ENCODE measurements around the gene SETD1B. TPM values are rescaled to one million over a fixed set of nuclear protein-coding genes. Genes with fewer than 3 reads are reported as not detected.
A peak's percentile ranks its signal among the peaks of the same experiment; 100 is the strongest.
"Not testable (repeated sequence)": the region's sequence is repeated elsewhere in the genome, so short reads cannot be mapped to it uniquely, and the experiment has no call there.

Gene SETD1B
- total RNA-seq, 1 donor from 2014 or later = 5.3 TPM

DNA sequence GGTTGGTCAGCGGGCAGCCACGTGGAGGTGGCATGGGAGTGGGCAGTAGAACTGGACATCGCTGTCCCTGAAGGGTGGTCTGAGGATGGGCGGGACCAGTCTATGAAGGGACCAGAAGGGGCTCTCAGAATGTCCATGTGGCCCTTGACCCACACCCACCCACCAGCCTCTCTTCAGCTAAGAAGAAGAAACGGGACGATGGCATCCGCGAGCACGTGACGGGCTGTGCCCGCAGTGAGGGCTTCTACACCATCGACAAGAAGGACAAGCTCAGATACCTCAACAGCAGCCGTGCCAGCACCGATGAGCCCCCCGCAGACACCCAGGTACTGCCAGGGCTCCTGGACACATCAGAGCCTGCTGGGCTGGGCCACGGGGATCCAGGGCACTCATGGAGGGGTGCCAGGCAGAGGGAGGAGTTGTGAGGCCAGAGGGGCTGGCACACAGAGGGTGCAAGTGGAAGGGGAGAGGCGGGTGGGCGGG is 21.3 kb downstream of the SETD1B start:
- DNase-seq = no peak

DNA sequence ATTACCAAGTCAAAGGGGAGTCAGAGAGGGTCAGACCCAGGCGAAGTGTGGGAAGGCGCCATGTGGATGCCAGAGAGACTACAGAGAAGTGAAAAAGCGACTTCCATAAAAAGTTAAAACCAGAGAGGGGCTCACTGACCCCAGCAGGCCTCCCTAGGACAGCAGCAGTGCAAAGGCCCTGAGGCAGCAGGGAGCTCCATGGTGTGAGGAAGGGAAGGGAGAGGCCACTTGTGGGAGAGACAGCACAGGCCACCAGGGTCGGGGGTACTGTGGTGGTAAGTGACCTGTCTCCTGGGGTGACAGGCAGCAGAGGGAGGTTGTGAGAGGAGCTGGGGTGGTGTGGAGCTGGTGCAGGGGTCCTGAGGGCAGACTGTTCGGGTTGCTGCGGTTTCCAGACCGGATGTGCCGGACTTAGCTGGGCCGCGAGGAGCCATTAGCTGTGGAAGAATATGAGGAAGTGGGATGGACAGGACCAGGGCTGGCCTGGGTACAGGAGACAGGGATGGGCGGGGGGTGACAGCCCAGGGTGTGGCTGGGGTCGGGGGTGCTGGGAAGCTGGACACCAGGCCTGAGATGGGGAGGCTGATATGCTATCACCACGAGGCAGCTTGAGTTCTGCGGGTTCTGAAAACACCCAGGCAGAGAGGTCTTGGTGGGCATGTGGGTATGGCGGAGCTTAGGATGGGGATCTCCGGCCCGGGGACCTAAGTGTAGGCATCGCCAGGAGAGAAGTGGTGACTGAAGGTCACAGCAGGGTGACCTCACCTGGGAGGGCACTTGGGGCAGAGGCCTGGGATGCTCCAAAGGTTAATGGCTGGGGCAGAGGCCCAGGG is 22.7 kb downstream of the SETD1B start:
- no peak for DNase-seq

DNA sequence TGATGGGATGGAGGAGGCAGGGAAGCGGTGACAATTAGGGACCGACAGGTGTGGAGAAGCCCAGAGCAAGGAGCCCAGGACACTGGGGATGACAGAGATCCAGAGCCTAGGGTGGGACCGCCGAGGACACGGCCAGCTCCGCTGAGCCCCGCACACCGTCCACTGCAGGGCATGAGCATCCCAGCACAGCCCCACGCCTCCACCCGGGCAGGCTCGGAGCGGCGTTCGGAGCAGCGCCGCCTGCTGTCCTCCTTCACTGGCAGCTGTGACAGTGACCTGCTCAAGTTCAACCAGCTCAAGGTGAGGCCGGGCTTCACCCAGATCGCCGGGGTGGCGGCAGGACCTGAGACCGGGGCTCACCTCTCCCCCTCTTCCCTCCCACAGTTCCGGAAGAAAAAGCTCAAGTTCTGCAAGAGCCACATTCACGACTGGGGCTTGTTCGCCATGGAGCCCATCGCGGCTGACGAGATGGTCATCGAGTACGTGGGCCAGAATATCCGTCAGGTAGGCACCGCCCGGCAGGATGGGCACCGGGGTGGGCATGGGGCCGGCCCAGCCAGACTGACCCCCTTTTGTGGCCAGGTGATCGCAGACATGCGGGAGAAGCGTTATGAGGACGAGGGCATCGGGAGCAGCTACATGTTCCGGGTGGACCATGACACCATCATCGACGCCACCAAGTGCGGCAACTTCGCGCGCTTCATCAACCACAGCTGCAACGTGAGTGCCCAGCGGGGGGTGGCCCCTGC is 23.7 kb downstream of the SETD1B start:
- DNase-seq = no peak

DNA sequence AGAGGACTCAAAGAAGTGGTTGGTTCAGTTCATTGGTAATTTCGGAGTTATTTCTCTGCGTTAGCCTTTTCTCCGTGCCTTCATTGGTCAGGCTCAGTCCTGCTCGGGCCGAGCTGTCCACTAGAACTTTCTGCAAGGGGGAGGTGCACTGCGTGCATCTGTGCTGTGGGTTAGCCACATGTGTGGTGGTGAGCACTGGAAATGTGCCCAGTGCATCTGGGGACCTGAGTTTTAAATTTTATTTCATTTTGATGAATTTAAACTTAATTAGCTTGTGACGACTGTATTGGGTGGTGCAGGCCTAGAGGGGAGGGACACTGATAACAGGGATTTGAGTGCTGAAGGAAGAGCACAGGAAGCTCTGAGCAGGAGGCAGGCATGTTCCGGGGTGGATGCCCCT is 24.5 kb downstream of the SETD1B start:
- DNase-seq = no peak

DNA sequence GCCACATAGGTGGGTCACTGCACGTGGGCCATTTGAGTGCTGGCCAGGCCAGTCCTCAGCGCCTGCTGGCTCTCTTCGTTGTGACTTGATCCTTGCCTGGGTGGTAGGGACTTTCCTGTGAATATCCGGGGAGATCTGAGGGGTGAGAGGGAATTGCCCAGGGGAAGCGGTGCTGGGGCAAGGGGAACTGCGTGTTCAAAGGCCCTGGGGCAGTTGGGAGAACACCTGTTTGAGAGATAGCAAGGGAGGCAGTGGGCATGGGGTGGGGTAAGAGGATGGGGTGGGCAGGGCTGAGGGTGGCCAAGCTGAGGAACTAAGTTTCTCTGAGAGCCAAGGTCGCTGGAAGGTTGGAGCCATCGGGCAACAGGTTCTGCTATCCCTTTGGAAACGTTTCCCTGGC is 25.0 kb downstream of the SETD1B start:
- no peak for DNase-seq

DNA sequence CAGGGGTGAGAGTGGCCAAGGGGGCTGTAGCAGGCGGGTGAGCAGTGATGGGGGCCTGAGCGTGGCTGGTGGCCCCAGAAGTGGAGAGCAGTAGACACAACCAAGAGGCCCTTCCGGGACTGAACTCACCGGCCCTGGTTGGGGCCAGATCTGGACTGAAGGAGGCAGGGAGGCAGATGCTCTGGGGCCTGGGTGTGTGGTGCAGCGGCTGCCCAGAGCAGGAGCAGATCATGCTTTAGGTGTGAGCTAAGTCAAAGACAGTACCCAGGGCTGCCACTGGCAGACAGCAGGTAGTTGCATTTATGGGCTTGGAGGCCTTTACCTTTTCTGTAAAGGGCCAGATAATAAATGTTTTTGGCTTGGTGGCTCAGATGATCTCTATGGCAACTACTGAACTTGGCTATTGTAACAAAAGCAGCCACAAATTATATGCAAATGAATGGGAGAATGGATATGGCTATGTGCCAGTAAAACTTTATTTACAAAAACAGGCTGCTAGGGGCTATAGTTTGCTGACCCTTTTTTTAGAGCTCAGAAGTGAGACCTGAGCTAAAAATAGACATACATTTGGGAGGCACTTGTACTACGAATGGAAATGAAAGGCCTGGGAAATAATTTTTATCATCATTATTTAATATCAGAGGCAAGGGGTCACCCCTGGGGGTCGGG is 25.6 kb downstream of the SETD1B start:
- DNase-seq = no peak

DNA sequence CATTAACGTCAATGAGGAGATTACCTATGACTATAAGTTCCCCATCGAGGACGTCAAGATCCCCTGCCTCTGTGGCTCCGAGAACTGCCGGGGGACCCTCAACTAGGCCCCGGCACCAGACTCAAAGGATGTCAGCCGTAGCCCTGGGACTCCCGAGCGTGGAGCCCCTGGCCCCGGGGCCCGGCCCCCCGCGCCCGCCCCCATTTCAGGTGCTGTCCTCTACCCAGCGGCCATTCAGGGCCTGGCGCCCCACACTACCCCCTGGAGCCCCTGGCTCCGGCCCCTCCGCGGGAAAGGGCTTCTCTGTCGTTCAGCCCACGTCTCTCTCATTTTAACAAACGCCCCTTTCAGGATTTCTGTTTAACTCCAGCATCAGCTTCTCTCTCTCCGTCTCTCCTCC is 26.3 kb downstream of the SETD1B start:
- DNase-seq = no peak

DNA sequence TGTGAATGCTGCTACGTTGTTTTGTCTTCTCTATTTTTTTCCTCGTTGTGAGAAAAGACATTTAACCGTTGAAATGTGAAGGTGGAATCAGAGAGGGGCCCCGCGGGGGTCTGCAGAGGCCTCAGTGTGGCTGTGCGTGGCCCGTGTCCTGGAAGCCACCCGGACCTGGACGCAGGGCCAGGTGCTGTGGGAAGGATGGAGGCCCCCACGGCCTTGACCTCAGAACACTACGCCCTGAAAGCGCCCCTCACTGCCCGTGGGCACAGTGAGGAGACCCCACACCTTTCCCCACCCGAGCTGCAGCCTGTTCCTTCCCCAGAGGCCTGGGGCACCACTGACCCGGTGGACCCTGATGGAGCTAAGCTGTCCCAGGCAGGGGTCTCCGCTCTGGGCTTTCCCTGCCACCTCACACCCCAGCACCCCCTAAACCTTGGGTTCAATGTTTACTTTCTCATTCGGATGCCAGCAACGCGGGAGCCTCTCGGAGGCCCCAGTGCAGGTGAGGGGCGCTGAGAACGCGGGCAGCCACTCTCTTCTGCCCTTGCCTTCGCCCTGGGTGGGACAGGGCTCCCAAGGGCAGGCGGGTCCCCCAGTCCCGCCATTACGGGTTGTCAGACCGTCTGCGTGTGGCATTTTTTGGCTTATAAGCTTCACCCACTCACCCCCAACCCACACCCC is 26.9 kb downstream of the SETD1B start:
- DNase-seq = no peak

DNA sequence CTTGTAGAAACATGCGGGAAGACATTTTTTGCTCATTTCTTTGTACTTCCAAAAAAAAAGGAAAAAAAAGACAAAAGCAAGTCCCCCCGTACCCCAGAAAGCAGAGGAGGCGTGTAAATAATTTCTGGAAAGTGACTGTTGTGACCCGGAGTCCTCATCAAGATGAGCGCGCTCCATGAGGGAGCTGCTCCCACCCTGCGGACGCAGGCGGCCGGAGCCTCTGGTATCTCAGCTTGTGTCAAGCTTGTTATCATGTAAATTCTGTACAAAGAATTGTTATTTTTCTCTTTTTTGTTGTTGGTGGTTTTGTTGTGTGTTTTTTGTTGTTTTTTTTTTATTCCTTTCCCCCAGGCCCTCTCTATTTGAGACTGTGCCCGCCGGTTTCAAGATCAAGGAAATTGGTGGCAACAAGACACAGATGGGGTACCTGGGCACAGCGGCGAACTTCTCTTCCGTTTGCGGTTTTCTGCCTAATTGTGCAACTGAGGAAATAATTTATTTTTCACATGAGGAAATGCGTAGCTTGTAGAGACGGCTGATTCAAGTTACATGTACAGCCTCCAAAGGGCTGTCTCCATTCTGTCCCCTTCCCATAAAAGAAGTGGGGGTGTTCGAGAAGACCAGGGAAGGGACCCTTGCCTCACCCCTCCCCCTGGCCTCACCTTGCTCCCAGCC is 27.9 kb downstream of the SETD1B start:
- DNase-seq = no peak

DNA sequence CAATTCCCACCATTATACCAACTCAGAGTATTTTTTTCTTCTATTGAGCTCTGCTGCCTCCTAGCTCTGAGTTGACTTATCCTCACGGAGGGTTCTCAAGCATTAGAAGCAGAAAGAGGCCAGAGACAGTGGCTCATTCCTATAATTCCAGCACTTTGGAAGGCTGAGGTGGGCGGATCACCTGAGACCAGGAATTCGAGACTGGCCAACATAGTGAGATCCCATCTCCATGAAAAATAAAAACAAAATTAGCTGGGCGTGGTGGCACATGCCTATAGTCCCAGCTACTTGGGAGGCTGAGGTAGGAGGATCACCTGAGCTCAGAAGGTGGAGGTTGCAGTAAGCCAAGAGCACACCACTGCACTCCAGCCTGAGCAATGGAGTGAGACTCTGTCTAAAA is 33.9 kb downstream of the SETD1B start:
- DNase-seq = no peak

DNA sequence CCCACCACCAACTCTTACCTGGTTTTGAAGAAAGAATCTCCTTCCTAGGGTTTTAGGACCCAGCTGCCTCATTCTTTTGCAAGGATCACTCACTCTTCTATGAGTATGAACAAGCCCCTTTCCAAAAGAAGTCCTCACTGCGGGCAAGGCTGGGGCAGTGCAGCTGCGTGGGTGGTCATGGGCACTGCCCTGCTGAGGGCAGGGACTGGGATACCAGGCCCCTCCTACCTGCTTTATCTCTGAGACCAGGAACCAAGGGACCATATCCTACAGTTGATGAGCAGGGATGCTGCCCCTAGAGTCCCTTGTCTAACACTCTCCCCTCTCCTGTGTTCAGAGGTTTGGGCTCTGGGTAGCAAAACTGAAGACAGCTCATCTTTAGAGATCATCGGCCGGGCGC is 34.3 kb downstream of the SETD1B start:
- DNase-seq = no peak

DNA sequence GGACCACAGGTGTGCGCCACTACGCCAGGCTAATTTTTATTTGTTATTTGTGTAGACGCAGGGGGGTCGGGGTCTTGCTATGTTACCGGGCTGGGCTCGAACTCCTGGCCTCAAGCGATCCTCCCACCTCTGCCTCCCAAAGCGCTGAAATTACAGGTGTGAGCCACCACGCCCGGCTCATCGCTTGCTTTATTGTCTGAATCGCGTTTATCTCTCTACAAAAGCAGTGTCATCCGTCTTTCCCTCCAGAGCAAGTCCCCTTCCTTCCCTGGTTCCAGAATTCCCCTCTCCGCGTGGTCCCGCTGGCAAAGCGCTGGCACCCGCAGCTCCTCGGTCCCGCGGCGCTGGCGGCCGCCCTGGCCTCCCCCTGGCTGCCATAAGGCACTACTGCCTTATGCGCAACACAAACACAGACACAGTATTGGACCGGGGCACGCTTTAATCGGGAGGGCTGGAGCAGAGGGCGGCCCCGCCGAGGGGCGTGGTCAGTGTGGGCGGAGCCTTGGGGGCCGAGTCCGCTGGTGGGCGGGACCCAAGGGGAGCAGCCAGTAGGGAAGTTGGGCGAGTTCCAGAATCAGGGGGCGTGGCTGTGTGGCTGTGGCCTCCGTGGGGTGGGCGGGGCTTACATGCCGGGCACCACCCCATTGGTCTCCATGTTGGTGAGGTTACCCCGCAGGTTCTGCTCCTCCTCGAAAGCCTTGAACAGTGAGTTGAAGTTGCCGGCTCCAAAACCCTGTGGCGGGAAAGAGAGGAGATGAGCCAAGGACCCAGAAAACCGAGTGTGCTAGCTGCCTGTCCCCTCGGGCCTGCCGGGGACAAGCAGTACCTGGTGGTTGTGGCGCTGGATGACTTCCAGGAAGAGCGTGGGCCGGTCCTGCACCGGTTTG is 35.5 kb downstream of the SETD1B start:
- peak; percentile 92 for DNase-seq

DNA sequence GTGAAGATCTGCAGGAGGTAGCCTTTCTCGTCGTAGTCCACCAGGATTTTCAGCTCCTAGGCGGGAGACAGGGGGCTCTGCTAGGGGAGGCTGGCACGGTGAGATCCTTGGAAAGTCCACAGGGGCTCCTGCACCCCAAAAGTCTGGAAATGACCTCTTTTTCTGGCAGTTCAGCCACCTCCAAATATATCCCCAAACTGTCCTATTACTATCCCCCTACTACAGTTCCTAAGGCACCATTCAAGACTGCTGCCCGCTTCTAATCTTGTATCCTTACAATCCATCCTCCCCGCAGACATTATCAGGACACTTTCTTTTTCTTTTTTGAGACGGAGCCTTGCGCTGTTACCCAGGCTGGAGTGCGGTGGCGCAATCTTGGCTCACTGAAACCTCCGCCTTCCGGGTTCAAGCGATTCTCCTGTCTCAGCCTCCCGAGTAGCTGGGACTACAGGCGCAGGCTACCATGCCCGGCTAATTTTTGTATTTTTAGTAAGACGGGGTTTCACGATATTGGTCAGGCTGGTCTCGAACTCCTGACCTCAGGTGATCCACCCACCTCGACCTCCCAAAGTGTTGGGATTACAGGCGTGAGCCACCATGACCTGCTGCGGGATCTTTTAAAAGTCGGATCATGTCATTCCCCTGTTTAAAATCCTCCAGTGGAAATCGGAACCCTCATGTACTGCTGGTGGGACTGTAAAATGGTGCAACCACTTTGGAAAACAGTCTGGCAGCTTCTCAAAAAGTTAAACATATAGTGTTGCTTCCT is 36.4 kb downstream of the SETD1B start:
- DNase-seq = peak; percentile 9

DNA sequence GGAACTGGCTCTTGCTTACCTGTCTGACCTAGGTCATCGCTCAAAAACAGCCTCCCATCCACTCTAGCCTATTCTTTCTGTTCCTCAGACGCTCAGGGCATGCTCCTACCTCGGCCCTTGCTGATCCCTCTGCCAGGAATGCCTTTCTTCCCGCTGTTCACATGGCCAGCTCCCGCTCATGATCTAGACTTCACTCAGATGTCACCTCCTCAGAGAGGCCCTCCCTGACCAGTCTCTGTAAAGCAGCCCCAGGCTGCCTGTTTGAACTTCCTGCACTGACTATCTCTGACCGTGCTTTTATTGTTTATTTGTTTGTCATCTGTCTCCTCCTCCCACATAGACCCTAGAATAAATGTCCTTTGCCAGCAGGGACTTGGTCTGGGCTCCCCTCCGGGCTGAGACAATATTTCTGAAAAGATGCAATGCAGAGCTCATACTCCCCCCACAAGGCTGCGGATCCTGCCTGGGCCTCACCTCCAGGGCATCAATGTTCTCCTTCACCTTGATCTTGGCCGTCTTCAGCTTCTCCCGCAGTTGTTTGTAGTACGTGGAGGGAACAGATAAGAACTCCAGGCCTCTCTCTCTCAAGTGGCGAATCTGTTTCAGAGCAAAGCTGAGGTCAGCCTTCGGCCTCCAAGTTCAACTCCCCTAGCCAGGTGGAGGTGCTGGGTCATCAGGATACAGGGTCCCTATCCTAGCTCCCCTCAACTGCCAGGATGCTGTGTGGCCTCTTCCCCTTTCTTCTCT is 39.6 kb downstream of the SETD1B start:
- no peak for DNase-seq

DNA sequence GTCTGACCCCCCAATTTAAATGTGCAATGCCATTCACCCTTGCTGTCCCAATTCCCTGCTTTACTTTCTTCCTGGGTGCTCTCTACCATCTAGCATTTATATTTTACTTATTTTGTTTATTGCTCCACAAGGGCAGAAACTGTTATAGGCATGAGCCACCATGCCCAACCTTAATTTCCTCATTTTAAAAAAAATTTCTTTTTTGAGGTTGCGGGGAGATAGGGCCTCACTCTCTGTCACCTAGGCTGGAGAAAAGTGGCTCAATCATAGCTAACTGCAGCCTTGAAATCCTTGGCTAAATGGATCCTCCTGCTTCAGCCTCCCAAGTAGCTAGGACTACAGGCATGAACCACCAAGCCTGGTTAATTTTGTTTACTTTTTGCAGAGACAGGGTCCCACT is 41.9 kb downstream of the SETD1B start:
- DNase-seq = no peak

DNA sequence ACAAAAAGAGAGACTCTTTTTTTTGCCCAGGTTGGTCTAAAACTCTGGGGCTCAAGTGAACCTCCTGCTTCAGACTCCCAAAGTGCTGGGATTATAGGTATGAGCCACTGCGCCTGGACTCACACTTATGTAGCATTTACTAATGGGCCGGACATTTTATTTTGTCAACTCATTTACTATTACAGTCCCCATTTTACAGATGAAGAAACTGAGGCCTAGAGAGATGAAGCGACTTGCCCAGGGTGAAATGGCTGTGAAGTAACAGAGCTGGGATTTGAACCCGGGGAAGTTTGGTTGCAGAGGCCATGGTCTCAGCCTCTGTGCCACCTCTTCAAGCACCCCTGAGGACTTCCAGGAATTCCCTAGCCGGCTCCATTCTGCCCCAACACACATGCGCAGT is 45.4 kb downstream of the SETD1B start:
- DNase-seq = no peak

DNA sequence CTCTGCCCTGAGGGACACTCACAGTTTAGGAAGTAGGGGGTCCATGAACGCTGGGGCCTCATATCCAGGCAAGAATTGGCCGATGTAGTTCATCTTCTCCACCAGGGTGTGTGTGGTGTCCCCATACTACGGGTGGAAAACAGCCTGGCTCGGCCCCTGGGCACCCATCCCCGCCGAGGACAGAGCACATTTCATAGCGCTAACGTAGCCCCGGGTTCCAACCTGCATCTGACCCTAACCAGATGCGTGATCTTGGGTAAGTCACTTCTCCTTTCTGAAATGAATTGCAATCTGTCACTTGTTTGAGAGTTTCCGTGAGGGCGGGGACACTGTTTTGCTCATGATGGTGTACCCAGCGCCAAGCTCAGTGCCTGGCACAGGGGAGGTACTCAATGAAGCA is 45.9 kb downstream of the SETD1B start:
- no peak for DNase-seq

DNA sequence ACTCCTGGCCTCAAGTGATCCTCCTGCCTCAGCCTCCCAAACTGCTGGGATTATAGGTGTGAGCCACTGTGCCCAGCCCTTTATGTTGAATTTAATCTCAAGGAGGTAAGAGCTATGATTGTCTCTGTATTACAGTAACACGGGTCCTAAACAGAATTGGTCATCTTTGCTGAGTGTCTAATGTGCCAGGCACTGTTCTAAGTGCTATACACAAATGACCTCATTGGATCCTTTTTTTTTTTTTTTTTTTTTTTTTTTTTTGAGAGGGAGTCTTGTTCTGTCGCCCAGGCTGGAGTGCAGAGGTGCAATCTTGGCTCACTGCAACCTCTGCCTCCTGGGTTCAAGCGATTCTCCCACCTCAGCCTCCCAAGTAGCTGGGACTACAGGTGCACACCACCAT is 48.6 kb downstream of the SETD1B start:
- DNase-seq = not testable (repeated sequence)

Data from skin of body (tissue), 2 donors.